SK-N-SH treated with all-trans-retinoic acid at 6 μM for 48 hours (cell line): Measurements from ENCODE around the gene LIN28B.

ENCODE experiments used
- ARNTL ChIP-seq: fragments of 450-650 bp; formaldehyde crosslinking; IDR thresholded peaks from 2 replicates; pipeline ENCODE4 v1.5.0; 2020; ENCODE audit warnings: low read depth, mild to moderate bottlenecking, moderate library complexity, borderline replicate concordance
- CREB5 ChIP-seq: fragments of 250-450 bp; sonication (Bioruptor Pico); IDR thresholded peaks from 2 replicates; pipeline ENCODE4 v1.5.1; 2020; ENCODE audit warnings: low read depth, mild to moderate bottlenecking, moderate library complexity
- GLIS3 ChIP-seq: fragments of 250-450 bp; sonication (Bioruptor Pico); IDR thresholded peaks from 2 replicates; pipeline ENCODE4 v1.5.0; 2020; ENCODE audit warnings: mild to moderate bottlenecking, moderate library complexity
- ISL1 ChIP-seq: fragments of 250-450 bp; sonication (Bioruptor Pico); IDR thresholded peaks from 2 replicates; pipeline ENCODE4 v2.1.2; 2022; ENCODE audit warnings: mild to moderate bottlenecking, moderate library complexity
- RARB ChIP-seq: fragments of 250-450 bp; sonication (Bioruptor Pico); IDR thresholded peaks from 2 replicates; pipeline ENCODE4 v1.8.0; 2021; ENCODE audit warnings: mild to moderate bottlenecking, moderate library complexity
- SNAI2 ChIP-seq: fragments of 250-450 bp; sonication (Bioruptor Pico); IDR thresholded peaks from 2 replicates; pipeline ENCODE4 v1.5.0; 2020; ENCODE audit warnings: mild to moderate bottlenecking, moderate library complexity
- TCF4 ChIP-seq: fragments of 250-450 bp; sonication (Bioruptor Pico); IDR thresholded peaks from 2 replicates; pipeline ENCODE4 v1.8.0; 2021; ENCODE audit warnings: mild to moderate bottlenecking, moderate library complexity, borderline replicate concordance
- TOX ChIP-seq: fragments of 250-450 bp; sonication (Bioruptor Pico); IDR thresholded peaks from 2 replicates; pipeline ENCODE4 v1.8.0; 2021; ENCODE audit warnings: mild to moderate bottlenecking, moderate library complexity, borderline replicate concordance
- ZFP3 ChIP-seq: fragments of 250-450 bp; sonication (Bioruptor Pico); IDR thresholded peaks from 2 replicates; pipeline ENCODE4 v1.5.0; 2020; ENCODE audit warnings: mild to moderate bottlenecking, moderate library complexity
- ZFP30 ChIP-seq: fragments of 450-650 bp; formaldehyde crosslinking; IDR thresholded peaks from 2 replicates; pipeline ENCODE4 v1.5.0; 2022; ENCODE audit warnings: mild to moderate bottlenecking, moderate library complexity
- ZNF565 ChIP-seq: fragments of 450-650 bp; formaldehyde crosslinking; conservative IDR thresholded peaks from 2 replicates; pipeline ENCODE4 v1.5.0; 2020; ENCODE audit warnings: low read depth, mild to moderate bottlenecking, moderate library complexity
- TF ChIP-seq, protein P1 (sequence below): fragments of 250-450 bp; sonication (Bioruptor Pico); IDR thresholded peaks from 2 replicates; pipeline ENCODE4 v1.8.0; 2020; ENCODE audit warnings: mild to moderate bottlenecking, moderate library complexity, borderline replicate concordance
- TF ChIP-seq, protein P2 (sequence below): fragments of 250-450 bp; sonication (Bioruptor Pico); IDR thresholded peaks from 2 replicates; pipeline ENCODE4 v1.5.0; 2020; ENCODE audit warnings: mild to moderate bottlenecking, moderate library complexity

DNA sequence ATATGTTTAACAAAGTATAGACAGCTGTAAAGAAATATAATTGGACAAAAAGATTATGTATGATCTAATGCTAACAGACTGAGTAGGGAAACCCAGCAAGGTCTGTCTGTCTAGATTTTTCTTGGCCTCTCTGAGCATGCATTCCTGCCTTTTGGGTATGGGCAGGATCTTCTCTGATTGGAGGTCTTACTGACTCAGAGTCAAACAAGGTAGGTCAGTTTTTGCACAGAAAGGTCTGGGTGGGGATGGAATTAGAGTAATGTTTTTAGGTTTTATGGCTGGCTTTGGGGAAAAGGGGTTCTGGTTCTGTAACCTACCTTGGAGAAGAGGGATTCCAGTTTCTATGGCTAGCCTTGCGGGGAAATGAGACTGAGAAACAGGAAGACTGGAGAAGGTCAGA, 65.5 kb downstream of the LIN28B start:
- TF ChIP-seq RARB (CRISPR knock-in tag) (no peak), CREB5 (CRISPR knock-in tag) (no peak), TOX (CRISPR knock-in tag) (no peak), ISL1 (CRISPR knock-in tag) (no peak), ZFP30 (CRISPR knock-in tag) (no peak), ARNTL (CRISPR knock-in tag) (no peak), ZFP3 (no peak), ZNF565 (no peak), SNAI2 (no peak), GLIS3 (CRISPR knock-in tag) (no peak), TCF4 (no peak)
- TF ChIP-seq, protein P1, sequence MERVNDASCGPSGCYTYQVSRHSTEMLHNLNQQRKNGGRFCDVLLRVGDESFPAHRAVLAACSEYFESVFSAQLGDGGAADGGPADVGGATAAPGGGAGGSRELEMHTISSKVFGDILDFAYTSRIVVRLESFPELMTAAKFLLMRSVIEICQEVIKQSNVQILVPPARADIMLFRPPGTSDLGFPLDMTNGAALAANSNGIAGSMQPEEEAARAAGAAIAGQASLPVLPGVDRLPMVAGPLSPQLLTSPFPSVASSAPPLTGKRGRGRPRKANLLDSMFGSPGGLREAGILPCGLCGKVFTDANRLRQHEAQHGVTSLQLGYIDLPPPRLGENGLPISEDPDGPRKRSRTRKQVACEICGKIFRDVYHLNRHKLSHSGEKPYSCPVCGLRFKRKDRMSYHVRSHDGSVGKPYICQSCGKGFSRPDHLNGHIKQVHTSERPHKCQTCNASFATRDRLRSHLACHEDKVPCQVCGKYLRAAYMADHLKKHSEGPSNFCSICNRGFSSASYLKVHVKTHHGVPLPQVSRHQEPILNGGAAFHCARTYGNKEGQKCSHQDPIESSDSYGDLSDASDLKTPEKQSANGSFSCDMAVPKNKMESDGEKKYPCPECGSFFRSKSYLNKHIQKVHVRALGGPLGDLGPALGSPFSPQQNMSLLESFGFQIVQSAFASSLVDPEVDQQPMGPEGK (CRISPR knock-in tag): no peak
- TF ChIP-seq, protein P2, sequence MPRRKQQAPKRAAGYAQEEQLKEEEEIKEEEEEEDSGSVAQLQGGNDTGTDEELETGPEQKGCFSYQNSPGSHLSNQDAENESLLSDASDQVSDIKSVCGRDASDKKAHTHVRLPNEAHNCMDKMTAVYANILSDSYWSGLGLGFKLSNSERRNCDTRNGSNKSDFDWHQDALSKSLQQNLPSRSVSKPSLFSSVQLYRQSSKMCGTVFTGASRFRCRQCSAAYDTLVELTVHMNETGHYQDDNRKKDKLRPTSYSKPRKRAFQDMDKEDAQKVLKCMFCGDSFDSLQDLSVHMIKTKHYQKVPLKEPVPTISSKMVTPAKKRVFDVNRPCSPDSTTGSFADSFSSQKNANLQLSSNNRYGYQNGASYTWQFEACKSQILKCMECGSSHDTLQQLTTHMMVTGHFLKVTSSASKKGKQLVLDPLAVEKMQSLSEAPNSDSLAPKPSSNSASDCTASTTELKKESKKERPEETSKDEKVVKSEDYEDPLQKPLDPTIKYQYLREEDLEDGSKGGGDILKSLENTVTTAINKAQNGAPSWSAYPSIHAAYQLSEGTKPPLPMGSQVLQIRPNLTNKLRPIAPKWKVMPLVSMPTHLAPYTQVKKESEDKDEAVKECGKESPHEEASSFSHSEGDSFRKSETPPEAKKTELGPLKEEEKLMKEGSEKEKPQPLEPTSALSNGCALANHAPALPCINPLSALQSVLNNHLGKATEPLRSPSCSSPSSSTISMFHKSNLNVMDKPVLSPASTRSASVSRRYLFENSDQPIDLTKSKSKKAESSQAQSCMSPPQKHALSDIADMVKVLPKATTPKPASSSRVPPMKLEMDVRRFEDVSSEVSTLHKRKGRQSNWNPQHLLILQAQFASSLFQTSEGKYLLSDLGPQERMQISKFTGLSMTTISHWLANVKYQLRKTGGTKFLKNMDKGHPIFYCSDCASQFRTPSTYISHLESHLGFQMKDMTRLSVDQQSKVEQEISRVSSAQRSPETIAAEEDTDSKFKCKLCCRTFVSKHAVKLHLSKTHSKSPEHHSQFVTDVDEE (CRISPR knock-in tag): no peak
